GM23338 (cell line): ENCODE measurements around the gene VRTN.

Experiments used
- CREB1 ChIP-seq: fragments of 250-450 bp; sonication (Bioruptor Pico); IDR thresholded peaks from 2 replicates; pipeline ENCODE4 v1.5.0; 2020; ENCODE audit warnings: low read depth, mild to moderate bottlenecking, moderate library complexity
- EZH2 ChIP-seq: fragments of 200-600 bp; sonication (generic); IDR thresholded peaks from one replicate; pipeline ENCODE4 v1.8.0; 2017; ENCODE audit warnings: antibody characterized with exemption, mild to moderate bottlenecking, low read depth; ENCODE audit not compliant: unreplicated experiment
- EZH2phosphoT487 ChIP-seq: fragments of 200-600 bp; sonication (generic); IDR thresholded peaks from one replicate; pipeline ENCODE4 v1.8.1; 2018; ENCODE audit warnings: antibody characterized with exemption; ENCODE audit not compliant: unreplicated experiment
- POLR2AphosphoS5 ChIP-seq: IDR thresholded peaks from 2 replicates; pipeline ENCODE4 v1.6.1; 2016; ENCODE audit warnings: antibody characterized with exemption, low read depth
- TF ChIP-seq, protein P1 (sequence below), 2 experiments: fragments of 200-600 bp in 1 of 2; sonication (generic) in 1 of 2; conservative IDR thresholded peaks; 2 replicates each; pipeline versions ENCODE4 v1.5.1 to v1.6.1; 2016 to 2017; ENCODE audit warnings: antibody characterized with exemption in 2 of 2, low read depth in 2 of 2, mild to moderate bottlenecking in 2 of 2, moderate library complexity in 1 of 2
- TF ChIP-seq, protein P2 (sequence below): IDR thresholded peaks from 2 replicates; pipeline ENCODE4 v1.6.1; 2016; ENCODE audit warnings: antibody characterized with exemption

DNA sequence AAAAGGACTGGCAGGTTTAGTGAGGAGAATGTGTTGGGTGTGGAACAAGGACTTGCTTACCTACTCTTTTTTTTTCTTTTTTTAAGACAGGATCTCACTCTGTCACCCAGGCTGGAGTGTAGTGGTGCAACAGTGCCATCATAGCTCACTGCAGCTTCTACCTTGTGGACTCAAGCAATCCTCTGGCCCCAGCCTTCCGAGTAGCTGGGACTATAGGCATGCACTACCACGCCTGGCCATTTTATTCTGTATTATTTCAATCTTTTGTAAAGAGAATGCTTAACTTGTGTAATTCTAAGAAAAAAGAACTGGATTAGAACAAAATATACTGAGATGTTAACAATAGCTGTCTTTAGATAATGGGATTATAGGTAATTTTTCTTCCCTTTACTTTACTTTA, 1.9 kb upstream of the VRTN start:
- TF ChIP-seq EZH2 (no peak), CREB1 (no peak), POLR2AphosphoS5 (no peak), EZH2phosphoT487 (no peak)
- TF ChIP-seq, protein P1, sequence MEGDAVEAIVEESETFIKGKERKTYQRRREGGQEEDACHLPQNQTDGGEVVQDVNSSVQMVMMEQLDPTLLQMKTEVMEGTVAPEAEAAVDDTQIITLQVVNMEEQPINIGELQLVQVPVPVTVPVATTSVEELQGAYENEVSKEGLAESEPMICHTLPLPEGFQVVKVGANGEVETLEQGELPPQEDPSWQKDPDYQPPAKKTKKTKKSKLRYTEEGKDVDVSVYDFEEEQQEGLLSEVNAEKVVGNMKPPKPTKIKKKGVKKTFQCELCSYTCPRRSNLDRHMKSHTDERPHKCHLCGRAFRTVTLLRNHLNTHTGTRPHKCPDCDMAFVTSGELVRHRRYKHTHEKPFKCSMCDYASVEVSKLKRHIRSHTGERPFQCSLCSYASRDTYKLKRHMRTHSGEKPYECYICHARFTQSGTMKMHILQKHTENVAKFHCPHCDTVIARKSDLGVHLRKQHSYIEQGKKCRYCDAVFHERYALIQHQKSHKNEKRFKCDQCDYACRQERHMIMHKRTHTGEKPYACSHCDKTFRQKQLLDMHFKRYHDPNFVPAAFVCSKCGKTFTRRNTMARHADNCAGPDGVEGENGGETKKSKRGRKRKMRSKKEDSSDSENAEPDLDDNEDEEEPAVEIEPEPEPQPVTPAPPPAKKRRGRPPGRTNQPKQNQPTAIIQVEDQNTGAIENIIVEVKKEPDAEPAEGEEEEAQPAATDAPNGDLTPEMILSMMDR (conservative IDR thresholded peaks at IDR 0.05; ENCODE audit: low read depth in 2 of 2) = no peak; a peak in 1 of 4 replicates
- TF ChIP-seq, protein P2, sequence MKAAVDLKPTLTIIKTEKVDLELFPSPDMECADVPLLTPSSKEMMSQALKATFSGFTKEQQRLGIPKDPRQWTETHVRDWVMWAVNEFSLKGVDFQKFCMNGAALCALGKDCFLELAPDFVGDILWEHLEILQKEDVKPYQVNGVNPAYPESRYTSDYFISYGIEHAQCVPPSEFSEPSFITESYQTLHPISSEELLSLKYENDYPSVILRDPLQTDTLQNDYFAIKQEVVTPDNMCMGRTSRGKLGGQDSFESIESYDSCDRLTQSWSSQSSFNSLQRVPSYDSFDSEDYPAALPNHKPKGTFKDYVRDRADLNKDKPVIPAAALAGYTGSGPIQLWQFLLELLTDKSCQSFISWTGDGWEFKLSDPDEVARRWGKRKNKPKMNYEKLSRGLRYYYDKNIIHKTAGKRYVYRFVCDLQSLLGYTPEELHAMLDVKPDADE = no peak
